SK-N-SH treated with all-trans-retinoic acid at 6 μM for 48 hours (cell line): ENCODE measurements around the gene STIMATE.

ENCODE experiments used
- ARNTL ChIP-seq: fragments of 450-650 bp; formaldehyde crosslinking; IDR thresholded peaks from 2 replicates; pipeline ENCODE4 v1.5.0; 2020; ENCODE audit warnings: low read depth, mild to moderate bottlenecking, moderate library complexity, borderline replicate concordance
- BACH2 ChIP-seq: fragments of 250-450 bp; sonication (Bioruptor Pico); IDR thresholded peaks from 2 replicates; pipeline ENCODE4 v1.9.0; 2021; ENCODE audit warnings: mild to moderate bottlenecking, borderline replicate concordance
- CSDC2 ChIP-seq: fragments of 250-450 bp; sonication (Bioruptor Pico); IDR thresholded peaks from 2 replicates; pipeline ENCODE4 v1.5.0; 2020; ENCODE audit warnings: mild to moderate bottlenecking, moderate library complexity
- OSR1 ChIP-seq: fragments of 250-450 bp; sonication (Bioruptor Pico); IDR thresholded peaks from 2 replicates; pipeline ENCODE4 v1.8.0; 2022; ENCODE audit warnings: moderate library complexity, mild to moderate bottlenecking, inconsistent platforms
- PPARA ChIP-seq: fragments of 250-450 bp; sonication (Bioruptor Pico); IDR thresholded peaks from 2 replicates; pipeline ENCODE4 v1.5.0; 2020; ENCODE audit warnings: mild to moderate bottlenecking, borderline replicate concordance
- RARB ChIP-seq: fragments of 250-450 bp; sonication (Bioruptor Pico); IDR thresholded peaks from 2 replicates; pipeline ENCODE4 v1.8.0; 2021; ENCODE audit warnings: mild to moderate bottlenecking, moderate library complexity
- SNAI2 ChIP-seq: fragments of 250-450 bp; sonication (Bioruptor Pico); IDR thresholded peaks from 2 replicates; pipeline ENCODE4 v1.5.0; 2020; ENCODE audit warnings: mild to moderate bottlenecking, moderate library complexity
- TOX ChIP-seq: fragments of 250-450 bp; sonication (Bioruptor Pico); IDR thresholded peaks from 2 replicates; pipeline ENCODE4 v1.8.0; 2021; ENCODE audit warnings: mild to moderate bottlenecking, moderate library complexity, borderline replicate concordance
- ZC3H10 ChIP-seq: fragments of 250-450 bp; sonication (Bioruptor Pico); IDR thresholded peaks from 2 replicates; pipeline ENCODE4 v1.5.1; 2021; ENCODE audit warnings: mild to moderate bottlenecking, moderate library complexity
- ZFP3 ChIP-seq: fragments of 250-450 bp; sonication (Bioruptor Pico); IDR thresholded peaks from 2 replicates; pipeline ENCODE4 v1.5.0; 2020; ENCODE audit warnings: mild to moderate bottlenecking, moderate library complexity
- ZFP30 ChIP-seq: fragments of 450-650 bp; formaldehyde crosslinking; IDR thresholded peaks from 2 replicates; pipeline ENCODE4 v1.5.0; 2022; ENCODE audit warnings: mild to moderate bottlenecking, moderate library complexity
- ZNF70 ChIP-seq: fragments of 450-650 bp; formaldehyde crosslinking; IDR thresholded peaks from 2 replicates; pipeline ENCODE4 v1.5.0; 2020; ENCODE audit warnings: mild to moderate bottlenecking, moderate library complexity
- TF ChIP-seq, protein P1 (sequence below): fragments of 250-450 bp; sonication (Bioruptor Pico); IDR thresholded peaks from 2 replicates; pipeline ENCODE4 v1.8.0; 2020; ENCODE audit warnings: mild to moderate bottlenecking, moderate library complexity, borderline replicate concordance
- TF ChIP-seq, protein P2 (sequence below): fragments of 250-450 bp; sonication (Bioruptor Pico); IDR thresholded peaks from 2 replicates; pipeline ENCODE4 v1.5.1; 2021; ENCODE audit warnings: mild to moderate bottlenecking, moderate library complexity

DNA sequence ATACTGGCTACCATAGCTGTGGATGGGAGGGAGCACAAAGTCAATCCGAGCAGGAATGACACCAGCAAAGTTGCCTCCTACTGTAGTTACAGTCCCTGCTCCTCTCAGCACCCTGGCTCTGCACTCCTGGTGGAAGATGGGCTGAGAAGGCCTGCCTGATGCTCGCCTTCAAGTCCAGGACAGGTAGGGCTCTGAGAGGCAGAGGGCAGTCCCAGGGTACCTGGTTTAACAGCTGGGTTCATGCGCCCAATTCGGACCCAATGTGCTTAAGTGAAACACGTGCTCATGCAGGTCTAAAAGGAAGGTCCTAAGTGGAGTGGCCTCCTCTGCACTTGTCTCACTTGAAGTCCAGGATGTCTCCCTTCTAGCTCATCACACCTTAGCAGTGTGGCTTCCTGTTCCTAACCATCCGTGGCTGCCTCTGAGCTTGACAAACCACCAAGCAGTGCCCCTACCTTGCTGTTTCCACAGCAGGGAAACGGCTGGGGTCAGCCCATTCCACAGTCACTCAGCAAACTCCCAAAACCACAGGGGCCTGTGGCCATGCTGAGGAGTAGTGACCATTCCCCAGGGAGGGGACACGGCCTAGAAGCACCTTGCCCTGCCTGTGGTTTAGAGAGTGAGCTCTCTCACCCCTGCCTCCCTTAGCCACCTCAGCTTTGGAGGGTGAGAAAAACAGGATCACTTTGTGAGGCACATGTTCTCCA lies 58.6 kb downstream of the STIMATE start:
- TF ChIP-seq, protein P1, sequence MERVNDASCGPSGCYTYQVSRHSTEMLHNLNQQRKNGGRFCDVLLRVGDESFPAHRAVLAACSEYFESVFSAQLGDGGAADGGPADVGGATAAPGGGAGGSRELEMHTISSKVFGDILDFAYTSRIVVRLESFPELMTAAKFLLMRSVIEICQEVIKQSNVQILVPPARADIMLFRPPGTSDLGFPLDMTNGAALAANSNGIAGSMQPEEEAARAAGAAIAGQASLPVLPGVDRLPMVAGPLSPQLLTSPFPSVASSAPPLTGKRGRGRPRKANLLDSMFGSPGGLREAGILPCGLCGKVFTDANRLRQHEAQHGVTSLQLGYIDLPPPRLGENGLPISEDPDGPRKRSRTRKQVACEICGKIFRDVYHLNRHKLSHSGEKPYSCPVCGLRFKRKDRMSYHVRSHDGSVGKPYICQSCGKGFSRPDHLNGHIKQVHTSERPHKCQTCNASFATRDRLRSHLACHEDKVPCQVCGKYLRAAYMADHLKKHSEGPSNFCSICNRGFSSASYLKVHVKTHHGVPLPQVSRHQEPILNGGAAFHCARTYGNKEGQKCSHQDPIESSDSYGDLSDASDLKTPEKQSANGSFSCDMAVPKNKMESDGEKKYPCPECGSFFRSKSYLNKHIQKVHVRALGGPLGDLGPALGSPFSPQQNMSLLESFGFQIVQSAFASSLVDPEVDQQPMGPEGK (CRISPR knock-in tag): no peak
- TF ChIP-seq RARB (CRISPR knock-in tag) (no peak), SNAI2 (CRISPR knock-in tag) (no peak), ZFP30 (CRISPR knock-in tag) (no peak), ARNTL (CRISPR knock-in tag) (no peak), OSR1 (CRISPR knock-in tag) (no peak), TOX (no peak), ZNF70 (CRISPR knock-in tag) (no peak), ZFP3 (CRISPR knock-in tag) (no peak), PPARA (CRISPR knock-in tag) (no peak), ZC3H10 (CRISPR knock-in tag) (no peak), CSDC2 (CRISPR knock-in tag) (no peak), BACH2 (CRISPR knock-in tag) (no peak)
- TF ChIP-seq, protein P2, sequence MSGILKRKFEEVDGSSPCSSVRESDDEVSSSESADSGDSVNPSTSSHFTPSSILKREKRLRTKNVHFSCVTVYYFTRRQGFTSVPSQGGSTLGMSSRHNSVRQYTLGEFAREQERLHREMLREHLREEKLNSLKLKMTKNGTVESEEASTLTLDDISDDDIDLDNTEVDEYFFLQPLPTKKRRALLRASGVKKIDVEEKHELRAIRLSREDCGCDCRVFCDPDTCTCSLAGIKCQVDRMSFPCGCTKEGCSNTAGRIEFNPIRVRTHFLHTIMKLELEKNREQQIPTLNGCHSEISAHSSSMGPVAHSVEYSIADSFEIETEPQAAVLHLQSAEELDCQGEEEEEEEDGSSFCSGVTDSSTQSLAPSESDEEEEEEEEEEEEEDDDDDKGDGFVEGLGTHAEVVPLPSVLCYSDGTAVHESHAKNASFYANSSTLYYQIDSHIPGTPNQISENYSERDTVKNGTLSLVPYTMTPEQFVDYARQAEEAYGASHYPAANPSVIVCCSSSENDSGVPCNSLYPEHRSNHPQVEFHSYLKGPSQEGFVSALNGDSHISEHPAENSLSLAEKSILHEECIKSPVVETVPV (CRISPR knock-in tag): no peak
